ENCODE data around the gene CLEC4G.
A peak's percentile ranks its signal among the peaks of the same experiment; 100 is the strongest.
"Not testable (repeated sequence)": the region's sequence is repeated elsewhere in the genome, so short reads cannot be mapped to it uniquely, and the experiment has no call there.

CLEC4G gene

GRCh38 chr19:7748171-7748570 is 16.3 kb upstream of the CLEC4G start:
- no peak for TF ChIP-seq CTCF (IDR thresholded peaks at IDR 0.05; ENCODE audit: control extremely low read depth, extremely low read depth, low read depth, missing control alignments)
- POLR2A ChIA-PET, result no interaction called here
- no peak for DNase-seq (ENCODE audit: extremely low spot score)
- CTCF ChIA-PET, result interaction anchor here (1.1 to 2.1 kb wide), 3 partner anchors 10 to 180 kb away, joined by 3 to 4 read pairs (median 4); partner anchors contain the start of gene TRAPPC5

GRCh38 chr19:7746903-7747884 is 15.3 kb upstream of the CLEC4G start, which contains the start of gene CD209:
TSS of gene CD209 (minus strand) at chr19:7747534. CDS start at chr19:7747511, 23 bp downstream.
- POLR2A ChIA-PET, result no interaction called here
- CTCF ChIA-PET, result interaction anchor here (0.8 to 2.1 kb wide), 6 partner anchors 9 to 179 kb away, joined by 3 to 5 read pairs (median 4); partner anchors contain the start of gene TRAPPC5
- DNase-seq (ENCODE audit: extremely low spot score), result no peak
- no peak for TF ChIP-seq CTCF (IDR thresholded peaks at IDR 0.05; ENCODE audit: control extremely low read depth, extremely low read depth, low read depth, missing control alignments)

GRCh38 chr19:7746306-7746705 is 14.4 kb upstream of the CLEC4G start:
- DNase-seq (ENCODE audit: extremely low spot score); POLR2A ChIA-PET: not testable (repeated sequence)
- CTCF ChIA-PET, result interaction anchor here (1.1 to 2.1 kb wide), 4 partner anchors 8 to 65 kb away, joined by 3 to 5 read pairs (median 4); partner anchors contain the start of gene TRAPPC5

GRCh38 chr19:7744871-7745650 is 13.2 kb upstream of the CLEC4G start:
- no peak for DNase-seq (ENCODE audit: extremely low spot score)
- ChIA-PET POLR2A (no interaction called here), CTCF (interaction anchor here (0.9 to 1.7 kb wide), 3 partner anchors 32 to 64 kb away, joined by 3 to 5 read pairs (median 4); partner anchors contain the start of gene TRAPPC5)
- no peak for TF ChIP-seq CTCF (IDR thresholded peaks at IDR 0.05; ENCODE audit: control extremely low read depth, extremely low read depth, low read depth, missing control alignments)

GRCh38 chr19:7744199-7744786 is 12.4 kb upstream of the CLEC4G start:
- POLR2A ChIA-PET, result no interaction called here

GRCh38 chr19:7743425-7743841 is 11.5 kb upstream of the CLEC4G start:
- peak; percentile 84 for DNase-seq (ENCODE audit: extremely low spot score)
- TF ChIP-seq CTCF (IDR thresholded peaks at IDR 0.05; ENCODE audit: control extremely low read depth, extremely low read depth, low read depth, missing control alignments), result no peak
- CTCF ChIA-PET, result interaction anchor here (1.6 to 1.7 kb wide), 2 partner anchors 33 to 62 kb away, joined by 3 to 5 read pairs; partner anchors contain the start of gene TRAPPC5
- POLR2A ChIA-PET, result no interaction called here

More at GRCh38 chr19:7744199-7744786, 12.4 kb upstream of the CLEC4G start:
- no peak for TF ChIP-seq CTCF (IDR thresholded peaks at IDR 0.05; ENCODE audit: control extremely low read depth, extremely low read depth, low read depth, missing control alignments)
- CTCF ChIA-PET, result interaction anchor here (0.9 to 1.7 kb wide), 2 partner anchors 31 to 63 kb away, joined by 3 to 5 read pairs; partner anchors contain the start of gene TRAPPC5
- no peak for DNase-seq (ENCODE audit: extremely low spot score)
